ENCODE results near the gene ZCCHC3.

ZCCHC3 gene

GRCh38 chr20:286508-286907 lies 10.9 kb upstream of the ZCCHC3 start:
- no peak for DNase-seq

GRCh38 chr20:288956-289692 lies 8.2 kb upstream of the ZCCHC3 start:
- DNase-seq = no peak

GRCh38 chr20:289693-290083 lies 7.7 kb upstream of the ZCCHC3 start:
- DNase-seq = no peak

- DNase-seq = peak; percentile 94 to 96
Measured at GRCh38 chr20:290084-290831, 7.1 kb upstream of the ZCCHC3 start, which contains the start of gene C20orf96. Gene C20orf96 (minus strand): TSS chr20:290750. CDS start chr20:290610, 140 bp downstream.

GRCh38 chr20:294602-295001 lies 2.8 kb upstream of the ZCCHC3 start:
- no peak for DNase-seq

GRCh38 chr20:295804-296203 lies 1.6 kb upstream of the ZCCHC3 start:
- DNase-seq = no peak

- DNase-seq = peak; percentile 79 to 90
Measured at GRCh38 chr20:297925-298775, 780 bp downstream of the ZCCHC3 start.

- DNase-seq = peak in 1 of 2 donors; percentile 14
Measured at GRCh38 chr20:298776-299391, 1.5 kb downstream of the ZCCHC3 start.

- no peak for DNase-seq
Measured at GRCh38 chr20:300345-300990, 3.1 kb downstream of the ZCCHC3 start.

- DNase-seq = no peak
Measured at GRCh38 chr20:301886-302848, 4.8 kb downstream of the ZCCHC3 start.

- DNase-seq = no peak
Measured at GRCh38 chr20:305745-306144, 8.4 kb downstream of the ZCCHC3 start.

GRCh38 chr20:308427-309038 lies 11.2 kb downstream of the ZCCHC3 start:
- DNase-seq = no peak

- DNase-seq = no peak
Measured at GRCh38 chr20:309306-309840, 12.0 kb downstream of the ZCCHC3 start.

- peak; percentile 78 to 88 for DNase-seq
Measured at GRCh38 chr20:309841-310644, 12.7 kb downstream of the ZCCHC3 start.

GRCh38 chr20:310645-311044 lies 13.3 kb downstream of the ZCCHC3 start:
- no peak for DNase-seq

- no peak for DNase-seq
Measured at GRCh38 chr20:311609-312008, 14.2 kb downstream of the ZCCHC3 start.

GRCh38 chr20:312067-312466 lies 14.7 kb downstream of the ZCCHC3 start:
- no peak for DNase-seq

- no peak for DNase-seq
Measured at GRCh38 chr20:312866-313265, 15.5 kb downstream of the ZCCHC3 start.

- no peak for DNase-seq
Measured at GRCh38 chr20:313402-313801, 16.0 kb downstream of the ZCCHC3 start.
